Calu3 (cell line): ENCODE data around the gene ZSCAN5B. TPM values are rescaled to one million over a fixed set of nuclear protein-coding genes. Genes with fewer than 3 reads are reported as not detected.

Source experiments
- BruUV-seq: library from RNA; stranded (reverse); fragments of 400-500 nt; replicated peaks from 2 replicates; lab custom pipeline; 2021; lab: Mats Ljungman, UMichigan
- CTCF ChIA-PET: fragments of 300-600 bp; sonication (Branson Sonifier 250); formaldehyde crosslinking; loops from one replicate; lab custom pipeline; 2022; ENCODE audit warnings: antibody characterized with exemption; lab: Charles Lee
- DNase-seq: peaks from one replicate; pipeline ENCODE4 v3.0.0; 2022
- H3K27ac Mint-ChIP-seq: one replicate; pipeline ENCODE4 v1.8.0; 2022; ENCODE audit warnings: mixed read lengths; ENCODE audit not compliant: unreplicated experiment
- H3K27me3 Mint-ChIP-seq: one replicate; pipeline ENCODE4 v1.8.0; 2022; ENCODE audit warnings: mixed read lengths; ENCODE audit not compliant: unreplicated experiment
- H3K36me3 Mint-ChIP-seq: one replicate; pipeline ENCODE4 v1.8.0; 2022; ENCODE audit warnings: mild to moderate bottlenecking, moderate library complexity, mixed read lengths; ENCODE audit not compliant: insufficient read depth, unreplicated experiment
- H3K4me1 Mint-ChIP-seq: one replicate; pipeline ENCODE4 v1.8.0; 2022; ENCODE audit warnings: mild to moderate bottlenecking, low read depth, mixed read lengths; ENCODE audit not compliant: unreplicated experiment
- H3K4me3 Mint-ChIP-seq: one replicate; pipeline ENCODE4 v1.8.0; 2022; ENCODE audit warnings: mild to moderate bottlenecking, low read depth, moderate library complexity, mixed read lengths; ENCODE audit not compliant: unreplicated experiment
- H3K9me3 Mint-ChIP-seq: one replicate; pipeline ENCODE4 v1.8.0; 2022; ENCODE audit warnings: low read depth, mixed read lengths; ENCODE audit not compliant: unreplicated experiment
- intact Hi-C: fragments of 100-400 bp; cut with micrococcal nuclease; formaldehyde crosslinking; loops from one replicate; pipeline ENCODE4 v1.10.0; 2022; ENCODE audit not compliant: unreplicated experiment
- total RNA-seq: library from RNA; stranded (reverse); gene quantifications from 2 replicates; pipeline ENCODE4 v1.2.3, GENCODE V29; 2022
- TF ChIP-seq, protein P1 (sequence below): fragments of 200-600 bp; IDR thresholded peaks from one replicate; pipeline ENCODE4 v1.8.0; 2022; ENCODE audit warnings: antibody characterized with exemption; ENCODE audit not compliant: unreplicated experiment

Gene ZSCAN5B
- total RNA-seq, 1 experiment from 2014 or later = not detected

DNA sequence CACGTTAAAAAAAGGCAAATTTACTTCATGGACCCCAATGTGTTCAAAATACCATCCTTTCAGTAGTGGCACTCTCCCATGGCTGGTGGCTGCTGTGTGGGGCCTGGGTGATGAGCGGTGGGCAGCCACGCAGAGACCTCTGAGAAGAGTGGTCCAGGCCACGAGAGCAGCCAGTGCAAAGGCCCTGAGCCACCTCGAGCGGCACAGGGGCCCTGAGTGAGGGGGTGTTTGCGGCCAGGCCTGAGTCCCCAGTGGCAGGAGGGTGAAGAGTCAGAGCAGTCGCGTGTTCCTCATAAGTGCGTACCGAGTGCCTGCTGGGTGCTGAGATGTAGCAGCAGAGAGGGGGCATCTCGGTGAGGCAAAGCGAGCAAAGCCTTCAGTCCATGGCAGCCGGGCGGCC is 49.5 kb downstream of the ZSCAN5B start:
- Mint-ChIP-seq H3K36me3 (peaks cover 46% of the 10 kb centered on the region), H3K4me1 (peaks cover 9% of the 10 kb centered on the region), H3K9me3 (no peaks in the 10 kb centered on the region), H3K4me3 (no peak overlapping the region), H3K27ac (no peak overlapping the region), H3K27me3 (no peaks in the 10 kb centered on the region)
- intact Hi-C loops = no loop called here
- DNase-seq = no peak
- TF ChIP-seq, protein P1, sequence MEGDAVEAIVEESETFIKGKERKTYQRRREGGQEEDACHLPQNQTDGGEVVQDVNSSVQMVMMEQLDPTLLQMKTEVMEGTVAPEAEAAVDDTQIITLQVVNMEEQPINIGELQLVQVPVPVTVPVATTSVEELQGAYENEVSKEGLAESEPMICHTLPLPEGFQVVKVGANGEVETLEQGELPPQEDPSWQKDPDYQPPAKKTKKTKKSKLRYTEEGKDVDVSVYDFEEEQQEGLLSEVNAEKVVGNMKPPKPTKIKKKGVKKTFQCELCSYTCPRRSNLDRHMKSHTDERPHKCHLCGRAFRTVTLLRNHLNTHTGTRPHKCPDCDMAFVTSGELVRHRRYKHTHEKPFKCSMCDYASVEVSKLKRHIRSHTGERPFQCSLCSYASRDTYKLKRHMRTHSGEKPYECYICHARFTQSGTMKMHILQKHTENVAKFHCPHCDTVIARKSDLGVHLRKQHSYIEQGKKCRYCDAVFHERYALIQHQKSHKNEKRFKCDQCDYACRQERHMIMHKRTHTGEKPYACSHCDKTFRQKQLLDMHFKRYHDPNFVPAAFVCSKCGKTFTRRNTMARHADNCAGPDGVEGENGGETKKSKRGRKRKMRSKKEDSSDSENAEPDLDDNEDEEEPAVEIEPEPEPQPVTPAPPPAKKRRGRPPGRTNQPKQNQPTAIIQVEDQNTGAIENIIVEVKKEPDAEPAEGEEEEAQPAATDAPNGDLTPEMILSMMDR = no peak
- CTCF ChIA-PET = interaction anchor here (0.6 kb wide), 1 partner anchor 10 kb away, joined by 4 read pairs; no protein-coding TSS in a partner anchor
- BruUV-seq = no TSS peak

DNA sequence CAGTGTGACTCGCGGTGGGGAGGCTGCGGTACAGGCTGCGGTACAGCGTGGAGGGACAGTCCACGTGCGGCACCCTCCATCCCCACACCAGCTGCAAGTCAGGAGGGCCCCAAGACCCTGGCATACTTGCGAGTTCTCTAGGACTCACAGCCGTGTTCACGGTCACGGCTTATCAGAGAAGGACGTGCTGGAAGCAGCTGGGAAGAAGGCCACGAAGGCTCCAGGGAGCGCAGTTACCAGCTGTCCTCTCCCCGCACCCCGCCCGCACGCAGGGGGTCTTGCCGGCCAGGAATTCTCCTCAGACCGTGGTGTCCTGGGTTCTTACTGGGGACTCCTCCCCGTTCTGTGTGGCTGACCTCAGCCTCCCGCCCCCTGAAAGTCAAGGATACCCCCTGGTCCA is 50.3 kb downstream of the ZSCAN5B start:
- H3K4me1 Mint-ChIP-seq = peaks cover 16% of the 10 kb centered on the region
- H3K4me3 Mint-ChIP-seq = no peak overlapping the region
- H3K9me3 Mint-ChIP-seq = no peaks in the 10 kb centered on the region
- BruUV-seq = no TSS peak
- H3K36me3 Mint-ChIP-seq = peaks cover 49% of the 10 kb centered on the region
- no peaks in the 10 kb centered on the region for H3K27me3 Mint-ChIP-seq
- TF ChIP-seq, protein P1 = no peak
- intact Hi-C loops = no loop called here
- H3K27ac Mint-ChIP-seq = no peak overlapping the region
- no peak for DNase-seq
- CTCF ChIA-PET = no interaction called here

GRCh38 chr19:56146904-56147303 is 50.7 kb downstream of the ZSCAN5B start:
- no peaks in the 10 kb centered on the region for H3K9me3 Mint-ChIP-seq
- H3K27ac Mint-ChIP-seq = no peak overlapping the region
- CTCF ChIA-PET = no interaction called here

DNA sequence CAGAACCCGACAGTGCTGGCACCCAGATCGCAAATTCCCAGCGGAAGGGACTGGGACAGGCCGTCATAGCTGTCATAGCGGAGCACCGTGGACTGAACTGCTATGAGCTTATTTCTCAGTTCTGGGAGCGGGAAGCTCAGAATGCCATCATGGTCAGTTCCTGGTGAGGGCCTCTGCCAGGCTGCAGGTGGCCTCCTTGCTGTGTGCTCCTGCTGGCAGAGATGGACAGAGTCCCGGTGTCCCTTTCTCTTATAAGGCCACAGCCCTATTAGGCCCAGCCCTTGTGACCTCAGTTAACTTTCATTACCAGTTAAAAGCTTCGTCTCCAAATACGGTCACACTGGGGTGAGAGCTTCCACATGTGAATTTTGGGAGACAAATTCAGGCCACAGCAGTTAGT is 51.9 kb downstream of the ZSCAN5B start:
- CTCF ChIA-PET = interaction anchor here (1.1 kb wide), 1 partner anchor 9 kb away, joined by 4 read pairs; no protein-coding TSS in a partner anchor
- no peak for DNase-seq
- BruUV-seq = no TSS peak
- intact Hi-C loops = no loop called here
- TF ChIP-seq, protein P1 = no peak
- Mint-ChIP-seq H3K4me1 (peaks cover 16% of the 10 kb centered on the region), H3K9me3 (no peaks in the 10 kb centered on the region), H3K27ac (no peak overlapping the region), H3K27me3 (no peaks in the 10 kb centered on the region), H3K36me3 (peaks cover 64% of the 10 kb centered on the region), H3K4me3 (no peak overlapping the region)

More at GRCh38 chr19:56146904-56147303, 50.7 kb downstream of the ZSCAN5B start:
- no TSS peak for BruUV-seq
- Mint-ChIP-seq H3K4me3 (no peak overlapping the region), H3K36me3 (peaks cover 52% of the 10 kb centered on the region), H3K27me3 (no peaks in the 10 kb centered on the region), H3K4me1 (peaks cover 16% of the 10 kb centered on the region)
- intact Hi-C loops = no loop called here
- TF ChIP-seq, protein P1 = no peak
- no peak for DNase-seq
